ENCODE data around the gene HDAC8.

- TF ChIP-seq CTCF (IDR thresholded peaks at IDR 0.05) (no peak), EP300 (IDR thresholded peaks at IDR 0.05) (no peak)
These were observed 275.7 kb downstream of the HDAC8 start for GRCh38 chrX:72296991-72297390.

Measured in stomach (tissue), 4 donors.